COR-L47 (cell line): ENCODE measurements around the gene MOV10L1.

Experiments used
- DNase-seq: peaks from one replicate; lab custom pipeline; 2025; lab: John Stamatoyannopoulos, UW

Gene MOV10L1

GRCh38 chr22:50089682-50090411 lies at the start of gene MOV10L1:
MOV10L1 (plus strand) TSS chr22:50090006; CDS start chr22:50090089, 83 bp downstream.
- DNase-seq: no peak

DNA sequence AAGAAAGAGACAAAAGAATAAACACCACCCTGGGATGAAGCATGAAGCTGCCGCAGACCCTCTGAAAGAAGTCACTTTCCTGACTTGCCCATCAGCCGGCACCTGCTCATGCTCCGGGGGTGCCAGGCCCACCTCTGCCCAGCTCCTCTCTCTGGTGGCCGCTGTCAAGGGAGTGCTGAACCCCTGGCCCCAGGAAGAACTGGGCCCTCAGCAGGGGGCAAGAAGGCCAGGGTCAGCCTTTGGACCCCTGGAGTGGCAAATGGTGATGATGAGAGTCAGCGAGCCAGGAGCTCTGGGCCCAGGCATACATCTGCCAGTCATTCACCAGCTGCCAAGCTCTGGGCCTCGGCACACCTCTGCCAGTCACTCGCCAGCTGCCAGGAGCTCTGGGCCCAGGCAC lies 49.1 kb upstream of the MOV10L1 start:
- DNase-seq: no peak

DNA sequence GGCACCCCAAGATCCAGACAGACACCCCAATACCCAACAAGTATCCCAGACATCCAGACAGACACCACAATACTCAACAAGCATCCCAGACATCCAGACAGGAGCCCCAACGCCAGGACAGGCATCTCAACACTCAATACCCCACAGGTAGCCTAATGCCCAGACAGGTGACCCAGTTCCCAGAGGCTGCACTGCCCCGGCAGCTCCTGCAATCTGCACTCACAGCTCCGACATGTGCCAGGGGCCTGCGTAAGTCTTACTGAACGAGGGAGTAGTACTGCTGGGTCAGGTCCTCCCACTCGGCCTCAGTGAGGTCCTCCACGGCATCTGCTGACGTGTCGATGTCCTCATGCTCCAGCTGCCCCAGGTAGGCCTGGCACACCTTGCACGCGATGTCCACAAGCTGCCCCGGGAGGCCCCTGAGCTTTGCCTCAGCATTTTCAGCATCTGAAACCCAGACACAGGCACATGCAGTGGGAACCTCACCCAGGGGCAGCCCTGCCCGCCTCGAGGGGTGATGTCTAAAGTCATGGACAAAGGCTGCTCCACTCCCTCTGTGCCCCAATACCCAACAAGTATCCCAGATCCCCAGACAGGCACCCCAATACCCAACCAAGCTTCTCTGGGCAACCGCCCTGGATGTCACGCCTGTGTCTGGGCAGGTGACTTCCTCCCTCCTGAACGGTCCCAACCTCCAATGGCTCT lies 48.3 kb upstream of the MOV10L1 start:
- DNase-seq: no peak

DNA sequence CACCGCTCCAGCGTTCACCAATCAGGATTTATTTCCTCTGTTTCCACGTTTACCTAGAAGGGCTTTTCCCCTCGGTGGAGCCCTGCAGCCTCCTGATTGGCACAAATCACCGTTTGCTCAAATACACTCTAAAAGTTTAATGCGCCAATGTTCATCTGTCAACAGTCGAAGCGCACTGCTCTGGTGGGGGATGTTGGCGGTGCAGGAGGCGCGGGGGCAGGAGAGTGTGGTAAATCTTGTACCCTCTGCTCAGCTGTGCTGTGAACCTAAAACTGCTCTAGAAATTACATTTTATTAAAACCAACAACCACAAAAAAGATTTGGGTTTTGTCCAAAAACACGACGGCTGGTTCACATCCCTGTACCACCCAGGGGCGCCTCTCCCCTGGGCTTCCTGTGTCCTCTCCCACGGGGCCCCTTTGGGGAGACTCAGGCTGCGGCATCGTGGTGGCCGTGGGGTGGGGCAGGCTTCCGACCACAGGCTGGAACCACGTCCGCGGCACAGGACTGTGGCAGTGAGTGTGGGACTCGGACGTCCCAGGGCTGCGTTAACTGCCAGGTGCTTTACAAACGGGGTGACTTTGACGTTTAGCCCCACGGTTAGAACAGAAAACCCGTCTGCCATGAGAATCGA lies 45.2 kb upstream of the MOV10L1 start:
- DNase-seq: no peak

- DNase-seq: no peak
Measured at GRCh38 chr22:50045211-50046018, 44.4 kb upstream of the MOV10L1 start.

- DNase-seq: no peak
Measured at GRCh38 chr22:50046019-50046415, 43.8 kb upstream of the MOV10L1 start.

GRCh38 chr22:50046481-50047245 lies 43.1 kb upstream of the MOV10L1 start:
- no peak for DNase-seq

DNA sequence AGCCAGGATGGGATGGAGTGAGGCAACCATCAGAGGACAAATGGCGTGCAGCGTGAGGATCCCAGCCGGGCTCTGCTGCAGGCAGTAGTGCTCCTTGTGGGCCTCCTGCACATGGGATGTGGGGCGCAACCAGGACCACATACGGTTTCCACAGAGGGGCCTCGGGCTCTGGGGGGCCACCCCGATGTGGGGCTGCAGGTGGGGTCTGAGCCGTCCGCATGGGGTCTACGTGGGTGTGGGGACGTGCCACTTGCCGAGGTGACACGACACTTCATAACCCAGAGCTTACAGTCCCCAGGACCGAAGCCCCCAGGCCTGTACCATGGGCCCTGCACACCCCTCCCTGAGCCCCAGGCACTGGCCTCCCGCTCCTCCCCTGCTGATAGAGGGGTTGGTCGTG lies 42.5 kb upstream of the MOV10L1 start:
- no peak for DNase-seq

DNA sequence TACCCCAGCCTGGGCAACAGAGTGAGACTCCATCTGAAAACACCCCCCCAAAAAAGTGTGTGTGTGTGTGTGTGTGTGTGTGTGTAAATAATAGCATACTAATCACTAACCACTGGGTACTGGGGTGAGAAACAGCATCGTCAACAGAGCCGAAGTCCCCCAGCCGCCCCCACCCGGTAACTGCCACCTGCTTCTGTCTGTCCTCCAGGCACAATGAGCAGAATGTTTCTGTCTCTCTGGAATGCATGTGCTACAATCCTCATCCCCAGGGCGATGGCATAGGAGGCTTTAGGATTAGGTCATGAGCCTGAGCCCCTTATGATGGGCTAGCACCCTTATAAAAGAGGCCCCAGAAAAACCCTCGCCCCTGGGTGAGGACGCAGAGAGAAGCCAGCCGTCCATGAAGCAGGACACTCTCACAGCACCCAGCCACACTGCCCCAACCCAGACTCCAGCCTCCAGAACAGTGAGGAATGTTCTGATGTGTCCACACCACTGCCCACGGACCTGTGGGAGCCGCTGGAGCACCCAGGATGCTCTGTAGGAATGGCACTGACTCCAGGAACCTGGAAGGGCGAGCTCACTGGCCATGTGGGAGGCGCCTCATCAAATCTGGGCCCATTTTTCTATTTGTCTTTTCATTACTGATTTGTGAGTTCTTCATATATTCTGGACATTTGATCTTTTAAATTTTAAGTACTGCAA lies 41.6 kb upstream of the MOV10L1 start:
- no peak for DNase-seq

DNA sequence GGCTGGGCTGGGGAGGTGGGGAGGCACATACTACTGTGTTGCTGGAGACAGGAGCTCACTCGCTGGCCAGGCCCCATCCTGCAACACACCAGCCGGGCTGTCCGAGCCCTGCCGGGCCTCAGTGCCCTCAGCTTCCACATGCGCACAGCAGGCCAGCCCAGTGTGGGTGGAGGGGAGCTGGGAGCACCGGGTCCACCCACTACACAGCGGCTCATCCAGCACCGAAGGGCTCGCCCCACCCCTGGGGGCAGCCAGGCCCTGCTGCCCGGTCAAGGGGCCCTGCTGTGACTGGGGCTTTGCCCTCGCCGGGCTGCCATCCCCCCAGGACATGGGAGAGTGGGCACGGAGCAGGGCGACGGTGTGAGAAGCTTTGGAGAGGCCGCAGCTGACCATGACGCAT lies 41.0 kb upstream of the MOV10L1 start:
- DNase-seq: no peak

DNA sequence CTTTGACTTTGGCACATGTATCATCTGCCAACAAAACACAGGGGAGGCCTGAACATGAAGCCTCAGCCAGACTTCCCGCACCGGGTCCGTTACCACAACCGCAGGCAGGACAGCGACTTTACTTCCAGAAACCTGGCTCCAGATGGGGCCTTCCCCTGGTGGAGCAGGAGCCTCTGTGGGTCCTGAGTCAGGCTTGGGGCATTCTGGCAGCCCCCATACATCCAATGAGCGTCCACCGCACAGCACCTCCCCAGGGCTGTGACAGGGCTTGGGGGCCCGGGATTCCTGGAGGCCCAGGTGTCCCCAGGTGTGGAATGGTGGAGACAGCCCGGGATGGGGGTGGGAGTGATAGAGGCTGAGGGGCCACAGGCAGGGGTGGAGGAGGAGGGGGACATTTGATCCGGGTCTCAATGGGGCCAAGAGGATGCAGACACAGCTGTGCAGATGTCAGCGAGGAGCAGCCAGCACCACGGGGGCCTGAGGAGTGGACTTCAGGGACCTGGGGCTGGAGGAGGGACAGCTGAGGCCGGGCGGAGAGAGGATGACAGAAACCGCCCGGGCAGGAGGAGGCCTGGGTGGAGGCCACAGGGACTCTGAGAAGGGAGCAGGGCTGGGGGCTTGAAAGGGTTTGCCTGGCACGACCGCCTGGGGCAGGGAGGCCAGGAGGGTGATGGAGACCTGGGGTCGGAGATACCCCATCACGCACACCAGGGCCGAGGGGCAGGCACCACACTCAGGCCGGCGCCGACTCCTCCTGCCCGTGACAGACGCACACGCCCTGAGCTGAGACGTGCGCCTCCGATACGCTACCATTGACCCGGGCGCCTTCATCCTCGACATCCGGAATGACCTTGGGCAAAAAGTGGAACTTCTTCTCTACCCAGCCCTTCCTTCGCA lies 40.3 kb upstream of the MOV10L1 start:
- no peak for DNase-seq

- DNase-seq: no peak
Measured at GRCh38 chr22:50051930-50052329, 37.9 kb upstream of the MOV10L1 start.

GRCh38 chr22:50053861-50054260 lies 35.9 kb upstream of the MOV10L1 start:
- DNase-seq: no peak

- no peak for DNase-seq
Measured at GRCh38 chr22:50056214-50056972, 33.4 kb upstream of the MOV10L1 start.

DNA sequence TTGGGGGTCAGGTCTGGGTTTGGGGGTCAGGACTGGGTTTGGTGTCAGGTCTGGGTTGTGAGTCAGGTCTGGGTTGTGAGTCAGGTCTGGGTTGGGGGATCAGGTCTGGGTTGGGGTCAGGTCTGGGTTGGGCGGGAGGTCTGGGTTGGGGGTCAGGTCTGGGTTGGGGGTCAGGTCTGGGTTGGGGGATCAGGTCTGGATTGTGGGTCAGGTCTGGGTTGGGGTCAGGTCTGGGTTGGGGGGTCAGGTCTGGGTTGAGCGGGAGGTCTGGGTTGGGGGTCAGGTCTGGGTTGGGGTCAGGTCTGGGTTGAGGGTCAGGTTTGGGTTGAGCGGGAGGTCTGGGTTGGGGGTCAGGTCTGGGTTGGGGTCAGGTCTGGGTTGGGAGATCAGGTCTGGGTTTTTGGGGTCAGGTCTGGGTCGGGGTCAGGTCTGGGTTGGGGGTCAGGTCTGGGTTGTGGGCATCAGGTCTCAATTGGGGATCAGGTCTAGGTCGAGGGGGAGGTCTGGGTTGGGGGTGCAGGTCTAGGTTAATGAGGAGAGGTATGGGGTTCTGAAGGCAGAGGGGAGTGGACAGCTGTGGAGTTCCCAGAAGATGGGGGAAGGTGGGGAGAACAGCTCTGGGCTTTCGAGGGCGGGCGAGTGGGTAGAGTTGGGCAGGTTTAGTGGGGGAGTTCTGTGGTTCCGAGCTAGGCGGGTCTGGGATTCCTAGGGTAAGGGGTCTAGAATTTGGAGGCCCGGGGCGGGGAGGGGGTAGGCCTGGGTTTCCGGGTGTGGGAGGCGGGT lies 32.3 kb upstream of the MOV10L1 start:
- no peak for DNase-seq

DNA sequence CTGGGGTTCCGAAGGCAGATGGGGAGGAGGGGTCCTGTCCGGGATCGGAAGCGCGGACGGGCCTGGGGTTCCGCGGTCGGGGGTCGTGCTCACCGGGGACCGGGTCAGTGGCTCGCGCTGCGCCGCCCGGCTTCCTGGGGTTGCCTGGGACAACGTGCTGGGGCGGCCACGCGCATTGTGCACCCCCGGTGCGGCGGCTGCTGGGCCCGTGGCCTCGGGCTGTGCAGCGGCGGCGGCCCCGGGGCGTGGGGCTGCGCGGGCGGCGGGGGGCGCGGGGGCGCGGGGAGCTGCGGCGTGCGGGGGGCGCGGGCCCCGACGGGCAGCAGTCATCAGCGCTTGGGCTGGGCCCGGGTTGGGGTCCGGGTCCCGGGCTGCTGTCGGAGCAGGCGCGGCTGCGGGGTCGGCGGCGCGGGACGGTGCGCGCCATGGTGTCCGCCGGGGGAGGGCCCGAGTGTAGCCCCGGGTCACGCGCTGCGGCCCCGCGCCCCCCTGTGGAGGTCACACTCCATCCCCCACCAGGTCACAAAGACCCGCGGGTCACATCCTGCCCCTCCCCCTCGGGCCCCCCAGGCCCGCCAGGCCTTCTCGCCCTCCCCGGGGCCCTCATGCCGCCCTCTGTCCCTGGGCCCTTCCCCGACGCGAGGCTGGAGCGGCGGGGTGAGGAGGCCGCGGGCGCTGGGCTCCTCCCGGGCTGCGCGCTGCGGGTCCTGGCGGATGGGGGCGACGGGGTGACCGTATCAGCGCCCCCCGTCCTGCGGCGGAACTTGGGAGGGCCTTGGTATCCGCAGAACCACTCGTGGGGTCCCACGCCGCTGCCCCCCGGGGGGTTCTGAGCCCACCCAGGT lies 31.5 kb upstream of the MOV10L1 start, which contains the start of gene TTLL8:
Gene TTLL8, minus strand, starts transcription at position 238 of the 845 bp plus-strand sequence.
- no peak for DNase-seq
